HepG2 (cell line): Measurements from ENCODE around the gene AK9. TPM values are rescaled to one million over a fixed set of nuclear protein-coding genes. Genes with fewer than 3 reads are reported as not detected.

Experiments used
- NONO ChIP-seq, 2 experiments: fragments of 450-650 bp in 1 of 2; sonication (generic) in 1 of 2; formaldehyde crosslinking in 1 of 2; IDR thresholded peaks in 1 of 2; conservative IDR thresholded peaks in 1 of 2; 2 replicates each; pipeline versions ENCODE4 v1.6.1 to v1.8.0; 2017 to 2022; ENCODE audit warnings: mild to moderate bottlenecking in 1 of 2, missing genetic modification reagents in 1 of 2, moderate library complexity in 1 of 2
- POLR2G ChIP-seq: fragments of 200-400 bp; formaldehyde crosslinking; IDR thresholded peaks from 2 replicates; pipeline ENCODE4 v1.6.1; 2018; ENCODE audit warnings: mild to moderate bottlenecking, low read depth, low read length, moderate library complexity
- SKIL ChIP-seq: sonication (generic); formaldehyde crosslinking; IDR thresholded peaks from 2 replicates; pipeline ENCODE4 v1.8.0; 2022; ENCODE audit warnings: missing genetic modification reagents, mild to moderate bottlenecking, moderate library complexity, borderline replicate concordance
- SRF ChIP-seq: IDR thresholded peaks from 2 replicates; pipeline ENCODE4 v1.6.1; 2011; ENCODE audit warnings: mild to moderate bottlenecking, low read depth, low read length, moderate library complexity
- ZNF18 ChIP-seq: sonication (generic); formaldehyde crosslinking; IDR thresholded peaks from 2 replicates; pipeline ENCODE4 v1.8.0; 2022; ENCODE audit warnings: mild to moderate bottlenecking, missing genetic modification reagents; ENCODE audit not compliant: insufficient replicate concordance
- ZNF256 ChIP-seq: sonication (generic); formaldehyde crosslinking; conservative IDR thresholded peaks from 2 replicates; pipeline ENCODE4 v1.4.0; 2020; ENCODE audit warnings: missing genetic modification reagents
- ZNF326 ChIP-seq: sonication (generic); formaldehyde crosslinking; IDR thresholded peaks from 2 replicates; pipeline ENCODE4 v1.4.0; 2020; ENCODE audit warnings: missing genetic modification reagents, borderline replicate concordance
- ZNF382 ChIP-seq: sonication (generic); formaldehyde crosslinking; IDR thresholded peaks from 2 replicates; pipeline ENCODE4 v1.5.0; 2020; ENCODE audit warnings: missing genetic modification reagents, mild to moderate bottlenecking, borderline replicate concordance
- ZXDC ChIP-seq: sonication (generic); formaldehyde crosslinking; IDR thresholded peaks from 2 replicates; pipeline ENCODE4 v1.5.0; 2020; ENCODE audit warnings: mild to moderate bottlenecking, missing genetic modification reagents
- polyA plus RNA-seq, 8 experiments: library from polyadenylated mRNA; depleted of rRNA in 3 of 8; stranded (reverse) in 7 of 8; unstranded in 1 of 8; fragments of >200 nt; fragmentation: Illumina TruSeq in 4 of 8; extraction: Trizol in 4 of 8; gene quantifications; 2 replicates each; pipeline versions ENCODE4 v1.2.1 to v1.2.3, GENCODE V29; 2011 to 2016; ENCODE audit warnings: low read depth in 4 of 8, missing spikeins in 1 of 8, mixed read lengths in 1 of 8; ENCODE audit not compliant: insufficient read depth in 1 of 8
- total RNA-seq, 5 experiments: library from RNA; depleted of rRNA; stranded (reverse); fragments of >200 nt; fragmentation: Illumina TruSeq; extraction: Trizol; gene quantifications; 2 replicates each; pipeline ENCODE4 v1.2.3, GENCODE V29; 2016; ENCODE audit warnings: low read depth in 1 of 5

AK9 gene
- total and polyA plus RNA-seq, 2 of the 13 experiments (the other 11 are each of a cell fraction or from before 2014, with no cell fraction given): 3.2 to 4.8 TPM

- TF ChIP-seq SKIL (CRISPR knock-in tag) (no peak), ZNF256 (CRISPR knock-in tag) (no peak), ZNF18 (CRISPR knock-in tag) (no peak), ZNF326 (CRISPR knock-in tag) (no peak), SRF (no peak), ZXDC (no peak), NONO (IDR thresholded peaks at IDR 0.05) (no peak), NONO (CRISPR knock-in tag; conservative IDR thresholded peaks at IDR 0.05) (no peak), POLR2G (no peak), ZNF382 (no peak)
- TF ChIP-seq, all 625 proteins: peak for 0
Measured at GRCh38 chr6:109453156-109453555, 237.8 kb downstream of the AK9 start (continued).
